GM06990 (cell line): ENCODE results near the gene PRR22.

Experiments used
- DNase-seq: peaks from one replicate; pipeline ENCODE4 v3.0.0-alpha.2; 2011; ENCODE audit not compliant: insufficient read length; ENCODE audit errors: extremely low read depth
- H3K27me3 ChIP-seq: replicated peaks from 2 replicates; pipeline ENCODE4 v1.6.0; 2011; ENCODE audit warnings: low read length; ENCODE audit not compliant: control insufficient read depth, insufficient read depth
- H3K36me3 ChIP-seq: 2 replicates; pipeline ENCODE4 v1.5.1; 2011; ENCODE audit warnings: low read length; ENCODE audit not compliant: control insufficient read depth, insufficient read depth
- H3K4me3 ChIP-seq: replicated peaks from 2 replicates; pipeline ENCODE4 v1.5.1; 2011; ENCODE audit warnings: low read depth, mild to moderate bottlenecking, control low read depth, low read length
- TF ChIP-seq, protein P1 (sequence below): IDR thresholded peaks from 2 replicates; pipeline ENCODE4 v1.5.1; 2011; ENCODE audit warnings: low read length, control low read depth, mild to moderate bottlenecking, inconsistent platforms; ENCODE audit not compliant: insufficient read depth, poor library complexity, severe bottlenecking

The PRR22 gene

DNA sequence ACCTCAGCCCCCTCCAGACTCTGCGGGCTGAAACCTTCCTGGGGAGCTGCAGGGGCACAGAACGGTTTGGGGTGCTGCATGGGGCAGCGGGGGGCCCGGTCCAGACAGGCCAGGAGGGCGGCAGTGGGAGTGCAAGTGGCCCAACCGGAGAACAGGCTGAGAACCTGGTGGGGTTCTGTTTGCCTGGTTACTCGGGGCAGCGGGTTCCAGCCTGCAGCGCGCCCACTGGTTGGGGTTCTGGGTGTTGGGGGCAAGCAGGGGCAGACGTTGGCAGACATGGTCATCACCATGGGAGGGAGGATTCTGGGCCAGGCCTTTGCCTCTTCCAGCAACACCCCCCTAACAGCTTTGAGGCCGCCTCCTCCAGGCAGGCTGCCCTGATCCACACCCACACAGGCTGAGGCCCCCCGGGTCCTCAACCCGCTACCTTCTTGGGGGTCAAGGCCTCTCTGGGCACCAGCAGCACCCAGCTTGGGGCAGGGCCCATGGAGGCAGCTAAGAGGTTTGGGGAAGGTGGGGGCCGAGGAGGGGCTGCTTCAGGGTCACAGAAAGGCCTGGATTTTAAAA, at the start of gene PRR22:
Gene PRR22, minus strand, starts transcription at position 166 of the 567 bp plus-strand sequence. Its CDS starts 86 bp downstream, at position 80.
- no peaks in the 10 kb centered on the region for H3K27me3 ChIP-seq
- TF ChIP-seq, protein P1, sequence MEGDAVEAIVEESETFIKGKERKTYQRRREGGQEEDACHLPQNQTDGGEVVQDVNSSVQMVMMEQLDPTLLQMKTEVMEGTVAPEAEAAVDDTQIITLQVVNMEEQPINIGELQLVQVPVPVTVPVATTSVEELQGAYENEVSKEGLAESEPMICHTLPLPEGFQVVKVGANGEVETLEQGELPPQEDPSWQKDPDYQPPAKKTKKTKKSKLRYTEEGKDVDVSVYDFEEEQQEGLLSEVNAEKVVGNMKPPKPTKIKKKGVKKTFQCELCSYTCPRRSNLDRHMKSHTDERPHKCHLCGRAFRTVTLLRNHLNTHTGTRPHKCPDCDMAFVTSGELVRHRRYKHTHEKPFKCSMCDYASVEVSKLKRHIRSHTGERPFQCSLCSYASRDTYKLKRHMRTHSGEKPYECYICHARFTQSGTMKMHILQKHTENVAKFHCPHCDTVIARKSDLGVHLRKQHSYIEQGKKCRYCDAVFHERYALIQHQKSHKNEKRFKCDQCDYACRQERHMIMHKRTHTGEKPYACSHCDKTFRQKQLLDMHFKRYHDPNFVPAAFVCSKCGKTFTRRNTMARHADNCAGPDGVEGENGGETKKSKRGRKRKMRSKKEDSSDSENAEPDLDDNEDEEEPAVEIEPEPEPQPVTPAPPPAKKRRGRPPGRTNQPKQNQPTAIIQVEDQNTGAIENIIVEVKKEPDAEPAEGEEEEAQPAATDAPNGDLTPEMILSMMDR = no peak
- H3K36me3 ChIP-seq = peaks cover 34% of the 10 kb centered on the region

DNA sequence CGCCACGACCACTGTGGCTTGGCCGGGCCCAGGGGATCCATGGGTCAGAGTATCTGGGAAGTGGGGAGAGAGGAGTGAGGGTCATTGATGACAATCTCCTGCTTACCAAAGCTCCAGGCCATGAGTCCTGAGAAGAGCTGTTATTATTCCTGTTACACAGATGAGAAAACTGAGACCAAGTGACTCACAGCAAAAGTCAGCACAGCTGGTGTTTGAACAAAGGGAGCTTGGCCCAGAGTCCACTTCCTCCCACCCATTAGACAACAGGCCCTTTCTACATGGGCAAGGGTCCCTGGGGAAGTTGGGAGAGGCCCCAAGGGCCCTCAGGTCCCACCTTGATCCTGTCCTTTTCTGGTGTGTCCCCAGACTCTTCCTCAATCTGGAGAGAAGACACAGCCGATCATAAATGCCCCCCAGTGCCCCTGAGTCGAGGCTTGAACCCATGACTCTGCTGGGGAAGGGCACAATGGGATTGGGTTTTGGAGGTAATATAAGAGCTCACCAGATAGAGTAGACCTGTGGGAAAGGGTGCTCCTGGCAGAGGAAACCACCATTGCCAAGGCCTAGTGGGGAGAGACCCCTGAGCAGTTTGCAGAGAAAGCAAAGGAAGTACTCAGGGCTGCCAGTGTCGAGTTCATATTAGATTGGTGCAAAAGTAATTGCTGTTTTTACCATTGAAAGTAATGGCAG, 48.1 kb upstream of the PRR22 start:
- no peaks in the 10 kb centered on the region for H3K36me3 ChIP-seq
- TF ChIP-seq, protein P1 = no peak
- no peak for DNase-seq
- no peak overlapping the region for H3K4me3 ChIP-seq
- H3K27me3 ChIP-seq = no peaks in the 10 kb centered on the region

More for the DNA sequence above, at the start of gene PRR22:
- H3K4me3 ChIP-seq = no peak within 1 kb of the TSS
- no peak for DNase-seq

GRCh38 chr19:5832061-5832460, 47.5 kb upstream of the PRR22 start:
- Histone ChIP-seq H3K36me3 (no peaks in the 10 kb centered on the region), H3K4me3 (no peak overlapping the region), H3K27me3 (no peaks in the 10 kb centered on the region)
- TF ChIP-seq, protein P1 = no peak
- DNase-seq = no peak

DNA sequence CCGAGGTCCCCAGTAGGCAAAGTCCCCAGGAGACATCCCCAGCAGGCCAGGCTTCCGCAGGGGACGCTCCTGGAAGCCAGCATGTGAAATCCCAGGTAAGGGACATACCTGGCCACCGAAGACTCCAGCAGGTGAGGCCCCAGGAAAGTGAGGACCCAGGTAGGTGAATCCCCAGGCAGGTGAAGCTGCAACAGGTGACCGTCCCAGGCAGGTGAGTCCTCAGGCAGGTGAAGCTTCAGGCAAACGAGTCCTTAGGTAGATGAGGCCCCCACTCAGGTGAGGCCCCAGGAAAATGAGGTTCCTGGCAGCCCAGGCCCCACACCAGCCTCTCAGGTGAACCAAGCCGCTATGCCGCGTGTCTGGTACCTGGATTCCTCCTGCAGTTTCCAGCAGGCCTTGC, 46.6 kb upstream of the PRR22 start:
- TF ChIP-seq, protein P1 = no peak
- no peaks in the 10 kb centered on the region for H3K27me3 ChIP-seq
- H3K36me3 ChIP-seq = no peaks in the 10 kb centered on the region
- no peak overlapping the region for H3K4me3 ChIP-seq
- no peak for DNase-seq

- H3K36me3 ChIP-seq = no peaks in the 10 kb centered on the region
- TF ChIP-seq, protein P1 = no peak
- H3K27me3 ChIP-seq = no peaks in the 10 kb centered on the region
- no peak for DNase-seq
- H3K4me3 ChIP-seq = no peak overlapping the region
These were observed 45.2 kb upstream of the PRR22 start for GRCh38 chr19:5829567-5830310.
